ENCODE measurements around the gene TCF12.

The TCF12 gene

GRCh38 chr15:57306161-57306943, 387.9 kb downstream of the TCF12 start:
- peak; percentile 13 for FAIRE-seq

- no peak for FAIRE-seq
Observed at GRCh38 chr15:57306944-57307411, 388.5 kb downstream of the TCF12 start.

- FAIRE-seq = no peak
Observed at GRCh38 chr15:57307527-57308169, 389.2 kb downstream of the TCF12 start.

- no peak for FAIRE-seq
Observed at GRCh38 chr15:57308170-57308545, 389.7 kb downstream of the TCF12 start.

GRCh38 chr15:57309856-57310760, 391.7 kb downstream of the TCF12 start:
- FAIRE-seq = no peak

GRCh38 chr15:57310876-57311275, 392.4 kb downstream of the TCF12 start:
- FAIRE-seq = no peak

GRCh38 chr15:57312006-57312317, 393.5 kb downstream of the TCF12 start:
- no peak for FAIRE-seq

- FAIRE-seq = no peak
Observed at GRCh38 chr15:57312318-57313133, 394.1 kb downstream of the TCF12 start.

GRCh38 chr15:57313134-57313483, 394.7 kb downstream of the TCF12 start:
- no peak for FAIRE-seq

GRCh38 chr15:57314221-57314620, 395.8 kb downstream of the TCF12 start:
- no peak for FAIRE-seq

GRCh38 chr15:57316451-57316850, 398.0 kb downstream of the TCF12 start:
- no peak for FAIRE-seq

- no peak for FAIRE-seq
Observed at GRCh38 chr15:57319226-57319918, 400.9 kb downstream of the TCF12 start.

GRCh38 chr15:57319919-57320560, 401.6 kb downstream of the TCF12 start:
- no peak for FAIRE-seq

GRCh38 chr15:57320631-57321220, 402.3 kb downstream of the TCF12 start:
- no peak for FAIRE-seq

GRCh38 chr15:57321485-57321884, 403.0 kb downstream of the TCF12 start:
- no peak for FAIRE-seq

GRCh38 chr15:57321973-57322601, 403.6 kb downstream of the TCF12 start:
- FAIRE-seq = no peak

- FAIRE-seq = no peak
Observed at GRCh38 chr15:57322602-57323250, 404.3 kb downstream of the TCF12 start.

GRCh38 chr15:57323299-57323805, 404.9 kb downstream of the TCF12 start:
- FAIRE-seq = no peak

GRCh38 chr15:57323806-57324589, 405.6 kb downstream of the TCF12 start:
- no peak for FAIRE-seq
